Endothelial cell of hepatic sinusoid (primary cell): ENCODE measurements around the gene FYCO1.

Source experiments
- in situ Hi-C: cut with HindIII; loops from 2 replicates; pipeline ENCODE4 v1.10.0; 2017; ENCODE audit warnings: low sequenced_read_pairs

FYCO1 gene

DNA sequence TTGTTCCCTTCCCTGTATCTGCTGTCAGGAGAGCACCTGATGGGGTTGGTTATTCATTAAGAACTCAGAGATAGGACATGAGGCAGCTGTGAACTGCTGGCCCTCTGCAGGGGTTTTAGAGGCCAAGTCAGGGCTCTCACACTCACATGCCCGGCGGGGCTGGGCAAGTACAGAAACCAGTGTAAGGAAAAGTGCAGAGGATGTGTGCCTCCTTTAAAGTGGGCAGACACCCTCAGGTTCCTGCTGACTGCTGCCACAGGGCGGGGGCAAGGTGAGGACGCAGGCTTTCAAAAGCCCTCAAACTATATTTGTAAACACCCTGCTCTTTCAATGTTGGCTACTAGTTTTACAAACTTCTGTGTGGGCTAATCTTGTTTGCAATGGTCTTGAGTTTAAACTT is 30.0 kb downstream of the FYCO1 start:
- in situ Hi-C loops = no loop called here

- in situ Hi-C loops = no loop called here
These were observed 30.4 kb downstream of the FYCO1 start for GRCh38 chr3:45965253-45965652.

DNA sequence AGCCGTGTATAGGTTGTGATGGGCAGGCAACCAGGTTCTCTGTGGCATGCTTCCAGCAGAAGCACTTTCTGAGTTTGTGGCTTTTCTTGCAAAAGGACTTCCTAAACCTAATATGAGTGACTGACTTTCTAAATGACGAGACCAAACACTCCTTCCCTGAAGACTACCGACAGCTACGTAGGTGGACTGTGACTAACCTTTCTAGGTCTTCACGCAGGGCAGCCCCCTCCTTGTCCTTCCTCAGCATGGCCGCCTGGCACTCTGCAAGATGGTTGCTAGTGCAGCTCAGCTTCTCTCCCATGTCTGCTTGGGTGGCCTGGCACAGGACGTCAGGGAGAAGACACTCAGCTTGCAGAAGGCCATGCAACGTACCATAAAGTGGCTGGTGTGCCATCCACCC is 31.5 kb downstream of the FYCO1 start:
- in situ Hi-C loops = no loop called here

DNA sequence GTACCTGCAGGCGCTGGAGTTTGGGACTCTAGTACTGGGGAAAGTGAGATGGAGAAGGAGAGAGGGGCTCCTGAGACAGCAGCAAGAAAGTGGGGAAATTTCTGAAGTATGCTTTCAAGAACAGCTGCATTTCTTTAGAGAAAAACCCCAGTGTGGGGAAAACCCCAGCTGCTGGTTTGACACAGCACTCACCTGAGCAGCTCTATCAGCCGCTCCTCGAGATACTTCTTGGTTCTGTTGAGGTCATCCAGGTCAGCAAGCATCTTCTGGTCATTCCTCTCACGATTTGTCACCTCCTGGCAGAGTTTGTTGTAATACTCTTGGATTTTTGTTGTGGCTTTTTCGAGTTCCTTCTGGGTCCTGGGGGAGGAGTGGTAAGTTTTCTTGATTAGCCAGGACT is 33.6 kb downstream of the FYCO1 start:
- in situ Hi-C loops = no loop called here

DNA sequence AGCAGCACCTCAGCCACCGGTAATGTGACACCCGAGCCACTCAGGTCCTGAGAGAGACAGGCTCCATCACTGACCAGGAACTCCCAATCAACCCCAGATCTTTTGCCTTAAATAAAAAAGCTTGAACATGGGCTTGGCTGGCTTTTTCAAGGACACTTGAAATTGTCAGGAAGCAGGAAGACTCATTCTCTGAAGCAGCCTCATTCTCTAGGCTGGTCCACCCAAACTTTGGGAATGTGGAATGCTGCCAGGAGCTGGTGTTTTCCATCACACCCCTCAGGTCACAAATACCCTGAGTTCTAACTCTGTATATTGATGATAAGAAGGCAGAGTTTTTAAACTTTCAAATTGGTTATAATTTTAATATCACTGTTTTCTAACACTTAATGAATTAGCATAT is 35.3 kb downstream of the FYCO1 start:
- in situ Hi-C loops = no loop called here

DNA sequence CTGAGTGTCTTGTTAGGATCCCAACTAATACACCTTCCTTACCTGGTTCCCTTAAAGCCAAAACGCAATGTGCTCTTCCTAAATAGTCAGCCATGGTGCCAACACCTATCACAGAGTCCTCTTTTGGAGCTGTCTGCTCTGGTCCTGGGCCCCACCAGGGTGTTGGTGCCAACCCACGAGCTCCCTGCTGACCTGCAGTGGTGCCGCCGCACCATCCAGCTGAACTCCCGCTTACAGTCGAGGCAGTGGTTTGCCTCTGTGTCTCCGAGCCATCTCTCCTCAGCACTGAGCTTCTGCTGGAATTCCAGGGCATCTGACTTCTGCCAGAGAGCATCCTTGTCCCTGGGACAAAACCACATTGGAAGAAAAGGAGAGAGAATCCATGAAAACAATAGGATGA is 36.4 kb downstream of the FYCO1 start:
- in situ Hi-C loops = no loop called here

DNA sequence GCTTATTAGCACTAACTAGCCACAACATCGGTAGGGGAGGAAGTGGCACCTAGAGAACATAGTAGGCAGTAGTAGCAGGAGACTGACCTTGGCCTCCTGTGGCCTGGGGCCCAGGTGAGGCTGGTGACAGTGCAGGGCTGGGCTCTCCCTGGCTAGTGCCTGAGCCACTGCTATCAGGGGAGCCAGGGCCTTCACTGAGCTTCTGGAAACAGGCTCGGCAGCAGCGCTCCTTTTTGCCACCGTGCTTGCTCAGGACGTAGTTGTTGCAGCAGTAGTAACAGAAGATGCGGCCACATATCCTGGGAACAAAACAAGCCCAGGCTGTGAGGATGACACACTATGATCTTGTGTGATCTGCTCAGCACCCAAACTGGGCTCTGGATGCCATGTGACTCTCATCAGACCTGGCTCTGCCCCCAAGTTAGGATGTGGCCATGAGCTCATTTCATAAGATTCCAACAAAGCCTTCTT is 37.3 kb downstream of the FYCO1 start:
- in situ Hi-C loops = no loop called here

GRCh38 chr3:45957586-45957985 is 38.0 kb downstream of the FYCO1 start:
- in situ Hi-C loops = no loop called here

DNA sequence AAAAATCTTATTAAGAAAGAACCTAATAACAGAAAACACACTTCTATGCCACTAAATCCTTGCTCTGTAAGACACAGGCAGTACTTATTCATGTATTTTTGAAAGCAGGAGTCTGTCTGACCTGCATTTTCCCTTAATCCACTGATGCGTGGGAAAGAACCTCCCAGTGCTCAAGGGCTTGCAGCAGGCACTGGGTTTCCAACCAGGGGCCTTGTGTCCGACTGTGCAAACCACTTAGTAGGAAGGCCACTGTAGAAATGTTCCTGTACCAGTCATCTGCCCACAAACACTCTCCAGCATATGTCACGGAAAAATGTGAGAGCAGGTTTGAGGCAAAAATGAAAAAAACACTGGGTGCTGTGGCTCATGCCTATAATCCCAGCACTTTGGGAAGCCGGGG is 39.9 kb downstream of the FYCO1 start:
- in situ Hi-C loops = no loop called here

DNA sequence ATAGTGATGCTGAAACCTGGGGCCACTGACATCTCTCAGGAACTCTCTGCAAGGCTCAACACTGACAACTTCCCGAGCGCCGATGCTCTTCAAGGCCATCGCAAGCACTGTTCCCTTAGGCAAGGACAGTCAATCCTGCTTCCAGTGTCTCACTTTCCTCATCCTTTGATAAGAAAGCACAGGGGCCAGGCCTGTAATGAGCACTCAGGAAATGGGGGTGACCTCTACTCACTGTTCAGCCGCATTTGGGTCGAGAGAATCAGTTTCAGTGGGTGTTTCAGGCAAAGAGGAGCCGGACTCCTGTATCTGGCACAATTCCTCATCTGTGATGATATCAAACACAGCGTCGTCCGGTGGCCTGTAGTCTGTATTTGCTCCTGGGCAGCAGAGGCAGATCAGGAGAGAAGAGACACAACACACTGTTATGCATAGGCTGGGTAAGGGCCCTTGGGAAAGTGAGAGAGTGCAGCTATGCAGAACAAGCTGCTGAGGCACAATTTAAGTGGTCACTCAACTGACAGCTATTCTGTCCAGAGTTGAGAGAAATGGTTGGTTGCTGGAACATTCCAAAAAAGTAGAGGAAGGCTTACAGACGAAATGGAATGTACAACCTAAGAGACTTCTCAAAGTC is 40.5 kb downstream of the FYCO1 start:
- in situ Hi-C loops = no loop called here

DNA sequence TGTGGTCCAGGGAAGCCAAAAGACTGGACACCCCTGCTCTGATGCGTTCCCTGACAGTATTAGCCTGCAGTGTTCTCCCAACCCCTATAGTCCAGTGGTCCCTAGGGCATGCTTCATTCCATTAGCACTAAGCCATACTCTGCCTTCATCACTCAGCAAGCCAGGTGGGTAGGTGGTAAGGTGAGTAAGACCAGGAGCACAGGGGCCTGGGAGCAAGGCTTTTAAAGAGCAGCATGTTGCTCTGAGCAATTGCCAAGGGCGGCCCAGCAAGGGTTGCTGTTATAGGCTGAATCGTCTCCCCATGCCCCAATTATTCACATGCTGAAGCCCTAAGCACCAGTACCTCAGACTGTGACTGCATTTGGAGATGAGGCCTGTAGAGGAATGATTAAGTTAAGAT is 41.3 kb downstream of the FYCO1 start:
- in situ Hi-C loops = no loop called here

GRCh38 chr3:45953536-45953935 is 42.1 kb downstream of the FYCO1 start:
- in situ Hi-C loops = no loop called here

DNA sequence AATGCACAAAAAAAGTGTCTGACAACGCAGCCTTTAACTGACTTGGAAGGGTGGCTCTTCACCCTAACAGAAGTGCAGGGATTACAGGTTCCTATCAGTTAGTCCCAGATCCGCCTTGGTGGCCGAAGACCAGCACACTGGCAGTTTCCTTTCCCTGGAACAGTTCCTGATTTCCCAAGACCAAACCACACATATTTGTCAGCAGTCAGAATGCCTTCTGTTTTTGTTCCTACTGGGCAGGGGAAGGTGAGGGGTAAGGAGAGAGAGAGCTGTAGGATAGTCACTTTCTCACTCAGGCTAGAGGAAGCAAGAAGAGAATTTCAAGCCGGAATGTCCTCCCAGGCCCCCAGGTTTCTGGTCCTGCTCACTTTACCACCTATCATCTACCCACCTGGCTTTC is 43.2 kb downstream of the FYCO1 start:
- in situ Hi-C loops = no loop called here

GRCh38 chr3:45951946-45952345 is 43.7 kb downstream of the FYCO1 start:
- in situ Hi-C loops = no loop called here

- in situ Hi-C loops = no loop called here
These were observed 44.7 kb downstream of the FYCO1 start for GRCh38 chr3:45950686-45951600.

DNA sequence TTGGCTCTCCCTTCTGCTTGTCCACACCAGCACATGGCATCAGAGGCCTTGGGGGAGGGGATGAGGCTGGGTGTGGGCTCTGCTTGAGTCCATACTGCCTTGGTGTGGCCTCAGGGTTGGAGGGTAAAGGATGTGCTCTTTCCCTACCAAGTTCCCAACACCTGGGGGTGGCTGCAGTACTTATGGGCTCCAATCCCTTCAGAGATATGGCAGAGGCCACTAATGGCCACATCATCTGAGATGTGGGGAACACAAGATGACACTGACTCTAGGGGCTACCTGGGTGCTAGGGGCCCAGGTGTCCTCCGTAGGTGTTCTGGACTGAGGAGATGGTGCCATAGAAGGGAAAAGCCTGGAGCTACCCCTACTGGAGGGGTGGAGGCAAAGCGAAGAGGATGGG is 45.5 kb downstream of the FYCO1 start:
- in situ Hi-C loops = no loop called here

DNA sequence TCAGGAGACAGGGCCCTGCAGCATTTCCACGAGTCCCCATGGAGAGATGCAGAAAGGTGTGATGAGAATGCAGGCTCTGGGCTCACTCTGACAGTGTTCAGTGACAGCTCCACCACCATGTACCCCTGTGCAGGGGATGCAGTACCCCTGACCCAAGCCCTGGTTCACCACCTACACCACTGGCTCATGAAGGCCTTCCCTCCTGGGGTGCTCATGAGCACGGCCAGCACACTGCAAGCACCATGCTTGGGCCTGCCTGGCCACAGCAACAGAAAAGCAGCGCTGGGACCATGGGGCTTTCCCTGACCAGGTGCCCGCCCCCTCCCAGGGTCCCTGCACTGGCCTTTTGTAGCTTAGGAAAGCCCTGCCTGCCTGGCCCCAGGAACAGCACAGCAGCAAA is 46.2 kb downstream of the FYCO1 start:
- in situ Hi-C loops = no loop called here

- in situ Hi-C loops = no loop called here
These were observed 46.7 kb downstream of the FYCO1 start for GRCh38 chr3:45948881-45949280.

GRCh38 chr3:45948311-45948781 is 47.3 kb downstream of the FYCO1 start:
- in situ Hi-C loops = no loop called here

GRCh38 chr3:45947361-45947760 is 48.3 kb downstream of the FYCO1 start:
- in situ Hi-C loops = no loop called here

- in situ Hi-C loops = no loop called here
These were observed 48.7 kb downstream of the FYCO1 start for GRCh38 chr3:45946875-45947274.

- in situ Hi-C loops = no loop called here
These were observed 49.3 kb downstream of the FYCO1 start for GRCh38 chr3:45946307-45946706.
